HG03520 (cell line): Measurements from ENCODE around the gene CHODL.

Source experiments
- ATAC-seq: cut with Tn5 transposase; IDR thresholded peaks from one replicate; pipeline ENCODE4 v1.9.1; 2021; ENCODE audit warnings: mild to moderate bottlenecking, moderate library complexity; ENCODE audit not compliant: unreplicated experiment

Gene CHODL

DNA sequence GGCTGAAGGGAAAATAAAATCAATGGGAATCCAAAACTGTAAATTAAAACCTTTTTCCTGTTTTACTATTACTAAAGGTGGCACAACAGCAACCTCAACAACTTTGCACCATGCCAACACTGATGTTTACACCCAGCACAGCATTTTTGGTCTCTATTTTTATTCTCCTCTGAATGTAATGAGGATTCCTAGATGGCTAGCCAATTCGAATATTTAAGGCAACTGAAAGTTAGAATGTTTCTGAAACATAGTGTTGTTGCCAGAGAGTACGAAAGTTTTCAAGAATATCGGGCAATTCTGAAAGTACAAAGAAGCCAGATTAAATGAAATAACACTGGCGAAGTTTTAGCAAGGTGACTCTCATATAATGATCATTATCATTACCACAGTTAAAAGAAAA, 40.7 kb downstream of the CHODL start:
- ATAC-seq: no peak

DNA sequence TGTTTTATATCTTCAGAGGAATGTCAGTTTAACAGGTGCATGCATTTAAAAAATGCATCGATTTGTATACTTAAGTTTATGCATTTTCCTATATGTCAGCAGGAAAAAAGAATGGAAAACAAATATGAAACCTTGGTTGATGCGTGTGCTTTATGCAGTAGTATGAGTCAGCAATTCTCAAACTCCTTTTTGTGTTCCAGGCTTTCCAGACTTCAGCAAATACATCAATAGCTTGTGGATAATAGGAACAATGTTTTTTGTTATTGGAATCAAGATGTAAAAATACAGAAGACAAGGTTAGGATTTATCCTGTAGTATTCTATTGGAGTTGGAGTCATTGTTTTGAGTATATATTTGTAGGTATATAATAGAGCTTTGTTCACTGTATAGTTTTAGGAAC, 45.2 kb downstream of the CHODL start:
- ATAC-seq: no peak

DNA sequence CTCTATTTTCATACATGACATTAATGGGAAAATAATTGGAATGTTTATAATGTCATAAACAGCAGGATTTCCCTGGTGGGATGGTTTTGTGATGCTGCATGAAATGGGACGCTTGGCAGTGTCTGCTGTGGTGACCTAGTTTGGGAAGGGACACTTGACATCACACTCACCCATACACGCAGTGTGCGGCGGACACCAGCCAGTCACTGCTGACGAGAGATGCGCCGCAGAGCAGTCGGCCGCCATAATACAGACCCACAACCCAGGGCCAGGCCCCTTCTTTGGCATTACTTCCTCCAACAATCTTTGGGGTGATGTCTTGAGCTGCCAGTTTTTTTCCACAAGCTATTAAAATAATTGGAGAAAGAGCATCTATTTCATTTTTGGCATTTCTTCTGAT, 49.5 kb downstream of the CHODL start:
- no peak for ATAC-seq

DNA sequence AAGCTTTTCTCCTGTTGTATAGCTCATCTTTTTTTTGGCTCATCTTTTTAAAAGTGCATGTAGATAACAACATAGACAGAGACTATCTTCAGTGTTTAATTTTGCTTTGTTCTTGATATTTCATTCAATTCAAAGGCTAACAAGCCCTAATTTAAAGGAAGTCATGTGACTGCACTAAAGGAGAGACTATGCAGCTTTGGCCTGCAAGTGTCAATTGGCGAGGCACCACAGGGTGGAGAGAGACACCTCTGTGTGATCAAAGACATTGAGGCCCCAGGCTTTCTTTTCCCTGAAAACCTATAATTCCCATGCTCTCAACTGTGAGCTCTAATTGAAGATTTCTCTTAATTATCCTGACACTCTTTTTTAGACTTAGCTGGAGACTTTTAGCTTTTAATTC, 53.6 kb downstream of the CHODL start:
- no peak for ATAC-seq
